HL-60 (cell line): ENCODE measurements around the gene UBE2S.

ENCODE experiments used
- SPI1 ChIP-seq: IDR thresholded peaks from 2 replicates; pipeline ENCODE4 v1.6.1; 2012; ENCODE audit warnings: low read depth, mild to moderate bottlenecking, borderline replicate concordance
- TF ChIP-seq, protein P1 (sequence below): IDR thresholded peaks from one replicate; pipeline ENCODE4 v1.5.1; 2011; ENCODE audit warnings: low read length, control low read depth, inconsistent platforms; ENCODE audit not compliant: insufficient read depth

DNA sequence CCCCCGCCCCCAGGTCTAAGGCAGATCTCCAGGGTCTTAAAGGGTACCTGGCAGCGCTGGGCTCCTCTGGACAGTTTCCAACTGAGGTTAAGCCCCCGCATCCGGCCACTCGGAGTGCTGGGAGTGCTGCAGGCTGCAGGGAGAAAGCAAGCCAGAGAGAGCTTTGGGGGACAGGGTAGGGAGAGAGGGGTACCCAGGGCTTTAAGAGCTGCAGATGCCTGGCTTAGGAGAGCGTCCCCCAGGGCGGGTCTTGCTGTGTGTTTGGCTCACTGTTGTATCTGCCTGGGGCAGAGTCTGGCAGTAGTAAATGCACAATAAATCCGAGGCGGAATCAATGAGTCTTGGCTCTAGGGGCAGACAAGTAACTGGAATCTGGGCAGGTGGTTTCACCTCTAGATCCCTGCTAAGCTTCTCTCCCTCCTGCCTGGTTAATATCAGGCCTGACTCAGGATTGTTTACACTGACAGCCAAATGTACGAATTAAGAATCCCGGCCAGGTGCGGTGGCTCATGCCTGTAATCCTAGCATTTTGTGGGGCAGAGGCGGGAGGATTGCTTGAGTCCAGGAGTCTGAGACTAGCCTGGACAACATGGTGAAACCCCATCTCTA, 52.3 kb downstream of the UBE2S start:
- TF ChIP-seq, protein P1, sequence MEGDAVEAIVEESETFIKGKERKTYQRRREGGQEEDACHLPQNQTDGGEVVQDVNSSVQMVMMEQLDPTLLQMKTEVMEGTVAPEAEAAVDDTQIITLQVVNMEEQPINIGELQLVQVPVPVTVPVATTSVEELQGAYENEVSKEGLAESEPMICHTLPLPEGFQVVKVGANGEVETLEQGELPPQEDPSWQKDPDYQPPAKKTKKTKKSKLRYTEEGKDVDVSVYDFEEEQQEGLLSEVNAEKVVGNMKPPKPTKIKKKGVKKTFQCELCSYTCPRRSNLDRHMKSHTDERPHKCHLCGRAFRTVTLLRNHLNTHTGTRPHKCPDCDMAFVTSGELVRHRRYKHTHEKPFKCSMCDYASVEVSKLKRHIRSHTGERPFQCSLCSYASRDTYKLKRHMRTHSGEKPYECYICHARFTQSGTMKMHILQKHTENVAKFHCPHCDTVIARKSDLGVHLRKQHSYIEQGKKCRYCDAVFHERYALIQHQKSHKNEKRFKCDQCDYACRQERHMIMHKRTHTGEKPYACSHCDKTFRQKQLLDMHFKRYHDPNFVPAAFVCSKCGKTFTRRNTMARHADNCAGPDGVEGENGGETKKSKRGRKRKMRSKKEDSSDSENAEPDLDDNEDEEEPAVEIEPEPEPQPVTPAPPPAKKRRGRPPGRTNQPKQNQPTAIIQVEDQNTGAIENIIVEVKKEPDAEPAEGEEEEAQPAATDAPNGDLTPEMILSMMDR: no peak
- no peak for TF ChIP-seq SPI1
